T-helper 2 cell treated with Interferon-gamma antibody and Interleukin-4, amounts not matched to agents 100 ng/mL and 5 ng/mL, for 36 hours (primary cell): ENCODE data around the gene TELO2. TPM values are rescaled to one million over a fixed set of nuclear protein-coding genes. Genes with fewer than 3 reads are reported as not detected.

Experiments
- intact Hi-C: fragments of 100-400 bp; cut with micrococcal nuclease; formaldehyde crosslinking; loops from one replicate; pipeline ENCODE4 v1.15.1; 2023
- total RNA-seq: library from RNA; stranded (reverse); gene quantifications from 2 replicates; pipeline ENCODE4 v1.2.3, GENCODE V29; 2022

Gene TELO2
- total RNA-seq, 1 donor from 2014 or later = 61.4 TPM

- intact Hi-C loops = no loop called here
Measured at GRCh38 chr16:1511662-1512569, 18.8 kb downstream of the TELO2 start.

DNA sequence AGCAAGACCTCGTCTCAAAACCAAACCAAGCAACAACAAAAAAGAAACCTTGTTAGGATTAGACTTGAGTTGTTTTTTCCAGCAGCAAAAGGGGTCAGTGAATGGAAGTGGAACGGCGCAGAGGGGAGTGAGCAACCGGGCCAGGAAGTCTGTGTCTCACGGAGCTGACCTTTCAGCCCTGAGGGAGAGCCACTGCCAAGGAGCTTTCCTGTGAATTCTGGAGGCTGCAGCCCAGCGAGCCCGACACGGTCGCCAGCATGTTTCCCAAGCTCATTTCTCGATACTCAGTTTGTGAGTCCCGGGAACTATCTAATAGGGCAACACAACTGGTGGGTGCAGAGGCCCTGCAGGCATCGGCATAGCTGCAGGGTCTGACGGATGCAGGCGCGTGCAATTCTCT, 19.6 kb downstream of the TELO2 start:
- intact Hi-C loops = no loop called here

GRCh38 chr16:1514507-1514906, 21.3 kb downstream of the TELO2 start:
- intact Hi-C loops = no loop called here

DNA sequence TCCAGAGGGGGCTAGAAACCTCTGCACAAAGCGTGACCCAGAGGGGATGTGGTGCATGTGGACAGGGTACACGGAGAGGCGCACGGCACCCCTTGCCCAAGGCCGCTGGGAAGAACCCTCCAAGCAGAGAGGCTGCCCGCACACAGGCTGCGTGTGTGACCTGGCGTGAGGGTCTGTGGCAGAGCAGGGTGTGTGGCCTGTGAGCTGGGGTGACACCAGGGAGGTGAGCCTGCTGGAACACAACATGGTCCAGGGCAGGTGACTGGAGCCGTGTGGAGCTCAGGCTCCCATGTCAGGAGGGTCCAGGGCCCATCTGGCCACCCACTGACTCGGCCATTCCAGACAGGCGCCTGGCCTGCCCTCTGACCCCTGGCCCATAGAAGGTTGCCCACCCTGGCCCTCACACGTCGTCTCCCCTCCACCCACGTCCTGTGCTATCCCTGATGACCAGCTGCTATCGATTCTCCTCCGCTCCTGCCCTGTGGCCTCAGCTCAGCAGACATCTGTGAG, 25.5 kb downstream of the TELO2 start:
- intact Hi-C loops = no loop called here

DNA sequence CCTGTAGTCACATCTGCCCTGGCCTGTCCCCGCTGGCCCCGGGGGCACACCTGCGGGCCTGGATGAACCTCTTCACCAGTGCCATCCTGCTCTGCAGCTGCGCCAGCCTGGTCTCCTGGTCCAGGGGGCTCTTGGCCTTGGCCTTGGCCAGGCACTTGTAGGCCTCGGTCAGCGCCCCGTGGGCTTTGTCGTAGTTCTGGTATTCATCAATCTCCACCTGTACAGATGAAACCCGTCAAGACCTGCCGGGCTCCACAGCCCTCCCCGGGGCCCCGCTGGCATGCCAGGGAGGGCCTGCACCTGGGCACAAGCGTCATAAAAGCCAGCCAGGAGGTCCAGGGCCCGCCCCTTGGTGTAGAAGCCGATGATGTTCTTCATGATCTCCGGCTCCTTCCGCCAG, 26.7 kb downstream of the TELO2 start:
- intact Hi-C loops = no loop called here

GRCh38 chr16:1520461-1520860, 27.3 kb downstream of the TELO2 start:
- intact Hi-C loops = no loop called here

- intact Hi-C loops = no loop called here
Measured at GRCh38 chr16:1523581-1524245, 30.6 kb downstream of the TELO2 start.

GRCh38 chr16:1524366-1524765, 31.2 kb downstream of the TELO2 start:
- intact Hi-C loops = no loop called here

GRCh38 chr16:1525871-1526607, 32.9 kb downstream of the TELO2 start:
- intact Hi-C loops = no loop called here

DNA sequence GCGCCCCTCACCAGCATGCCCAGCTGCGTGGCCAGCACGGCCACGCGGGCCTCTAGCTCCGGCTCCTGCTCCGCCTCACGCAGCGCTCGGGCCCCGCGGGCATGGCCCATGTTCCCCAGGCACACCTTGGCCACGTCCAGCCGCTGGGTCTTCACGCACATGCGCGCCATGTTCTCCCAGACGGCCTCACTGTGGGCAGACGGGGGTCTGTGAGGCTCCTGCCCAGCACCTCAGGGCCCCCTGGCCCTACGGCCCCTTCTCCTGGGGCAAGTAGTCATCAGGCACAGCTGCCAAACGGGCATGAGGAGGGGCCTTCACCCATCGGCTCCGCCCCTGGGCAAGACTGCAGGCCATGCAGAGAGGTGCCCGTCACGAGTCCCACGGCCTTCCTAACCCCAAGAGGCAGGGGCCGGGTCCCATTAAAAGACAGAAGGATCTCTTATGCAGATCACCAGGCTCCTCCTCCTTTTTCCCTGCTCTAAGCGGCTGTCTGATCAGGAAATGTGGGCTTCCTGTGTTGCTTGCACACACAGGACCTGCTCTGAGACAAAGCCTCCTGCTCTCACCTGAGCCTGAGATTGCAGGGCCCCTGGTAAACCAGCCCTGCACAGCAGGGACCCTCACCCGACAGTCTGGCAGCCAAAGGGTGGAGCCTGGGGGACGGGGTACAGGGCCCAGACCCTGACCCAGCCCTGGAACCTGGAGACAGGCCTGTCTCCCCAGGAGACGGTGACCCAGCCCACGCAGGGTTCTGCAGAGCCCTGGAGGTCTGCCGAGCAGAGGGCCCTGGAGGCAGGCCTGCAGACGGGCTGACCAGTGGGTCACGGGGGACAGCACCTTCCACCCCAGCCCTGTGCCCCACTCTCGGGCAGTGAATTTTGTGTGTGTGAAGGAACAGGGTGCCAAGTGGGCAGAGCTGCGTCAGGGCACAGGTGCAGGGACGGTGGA, 33.7 kb downstream of the TELO2 start:
- intact Hi-C loops = no loop called here

- intact Hi-C loops = no loop called here
Measured at GRCh38 chr16:1527836-1528811, 35.0 kb downstream of the TELO2 start.

GRCh38 chr16:1528921-1529537, 35.9 kb downstream of the TELO2 start:
- intact Hi-C loops = no loop called here

DNA sequence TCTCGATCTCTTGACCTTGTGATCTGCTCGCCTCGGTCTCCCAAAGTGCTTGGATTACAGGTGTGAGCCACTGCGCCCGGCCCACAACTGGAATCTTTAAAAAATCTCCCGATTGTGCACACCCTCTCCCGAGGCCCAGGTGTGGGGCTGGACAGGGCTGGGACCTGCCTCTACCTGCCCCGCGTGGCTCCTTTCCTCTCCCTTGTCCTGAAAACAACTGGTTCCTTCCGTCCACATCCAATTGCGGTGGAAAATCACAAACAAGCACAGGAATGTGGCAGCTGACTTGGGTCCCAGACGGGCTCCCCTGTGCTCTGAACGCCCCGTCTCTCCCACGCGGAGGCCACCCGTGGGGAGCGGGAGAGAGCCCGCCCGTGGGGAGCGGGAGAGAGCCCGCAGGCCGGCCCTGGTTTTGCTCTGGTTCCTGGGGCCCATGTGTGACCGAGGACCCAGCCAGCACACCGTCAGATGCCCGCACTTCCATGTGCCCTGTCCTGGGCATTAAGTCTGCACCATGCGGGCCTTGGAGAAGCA, 37.3 kb downstream of the TELO2 start:
- intact Hi-C loops = loop anchor here (5.0 kb wide), 1 partner anchor 53 kb away; the partner anchor contains the start of gene CLCN7

DNA sequence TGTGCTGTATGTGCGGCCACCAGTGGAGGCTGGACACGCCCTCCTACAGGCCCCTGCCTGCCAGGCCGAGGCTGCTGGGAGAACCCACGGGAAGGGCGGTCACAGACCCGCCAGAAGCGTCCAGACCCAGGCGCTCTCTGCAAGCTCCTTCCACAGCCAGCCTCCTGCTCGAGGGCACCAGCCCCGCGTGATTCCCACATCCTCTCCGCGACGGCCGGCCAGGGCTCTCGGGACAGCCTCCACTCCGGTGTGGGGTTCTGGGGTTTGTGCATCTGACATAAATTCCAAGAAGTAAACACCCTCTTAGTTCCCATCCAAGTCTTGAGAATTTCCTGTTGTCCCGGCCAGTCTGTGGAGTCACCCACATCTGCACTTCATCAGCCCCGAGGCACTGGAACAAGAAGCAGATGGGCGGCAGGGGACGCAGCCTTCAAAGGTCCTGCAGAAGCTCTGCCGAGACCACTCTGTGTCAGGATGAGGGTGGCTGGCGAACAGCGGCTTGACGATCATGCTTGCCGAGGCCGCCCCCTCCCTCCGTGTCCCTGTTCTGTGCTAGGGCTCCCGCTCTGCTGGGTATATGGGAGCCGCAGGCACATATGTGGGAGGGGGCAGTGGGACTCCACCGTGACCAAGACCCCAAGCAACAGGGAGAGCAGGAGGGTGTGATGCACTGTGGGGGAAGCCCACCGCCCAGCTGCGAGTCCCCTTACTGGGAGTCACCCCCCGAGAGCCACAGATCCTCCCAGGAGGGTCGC, 37.9 kb downstream of the TELO2 start:
- intact Hi-C loops = loop anchor here (5.0 kb wide), 1 partner anchor 54 kb away; the partner anchor contains the start of gene CLCN7

DNA sequence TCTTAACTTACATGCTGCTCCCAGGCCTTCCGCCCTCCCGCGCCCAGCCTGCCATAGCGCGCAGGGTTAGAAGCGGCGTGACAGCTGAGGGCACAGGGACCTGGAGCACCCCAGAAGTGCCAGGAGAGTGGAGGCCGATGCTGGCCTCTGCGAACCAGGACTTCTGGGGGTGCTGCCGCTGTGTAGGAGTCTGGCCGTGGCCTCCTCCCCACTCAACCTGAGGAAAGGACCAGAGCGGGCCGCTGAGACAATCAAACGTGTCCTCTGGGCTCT, 38.4 kb downstream of the TELO2 start:
- intact Hi-C loops = loop anchor here (5.0 kb wide), 1 partner anchor 54 kb away; the partner anchor contains the start of gene CLCN7

DNA sequence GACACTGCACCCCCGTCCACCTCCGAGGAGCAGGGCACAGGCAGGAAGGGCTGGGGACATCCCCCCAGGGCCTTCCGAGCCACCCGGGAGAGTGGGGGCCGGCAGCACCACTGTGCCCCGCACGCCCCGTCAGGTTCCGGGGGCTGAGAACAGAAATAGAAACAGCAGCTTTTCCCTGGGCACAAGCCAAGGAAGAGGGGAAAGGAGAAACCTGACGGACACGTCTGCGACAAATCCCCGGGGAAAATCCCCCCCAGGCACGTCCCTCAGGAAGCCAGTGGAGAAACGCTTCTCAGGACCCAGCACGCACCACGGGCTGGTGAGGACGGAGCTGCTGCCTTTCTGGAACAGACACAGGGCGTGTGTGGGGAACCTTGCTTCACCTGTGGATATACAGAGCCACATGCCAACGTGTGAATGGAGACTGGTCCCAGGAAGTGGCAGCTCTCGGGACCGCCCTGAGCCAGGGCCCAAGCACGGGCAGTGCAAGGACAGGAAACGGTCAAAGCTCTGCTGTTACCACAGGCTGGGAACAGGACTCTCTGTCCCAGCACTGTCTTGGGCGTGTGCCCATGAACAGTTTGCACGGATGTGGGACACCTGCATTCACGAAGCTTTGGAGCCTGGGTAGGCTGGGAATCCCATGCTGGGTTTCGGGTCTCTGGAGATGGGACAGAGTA, 39.1 kb downstream of the TELO2 start:
- intact Hi-C loops = loop anchor here (5.0 kb wide), 1 partner anchor 55 kb away; the partner anchor contains the start of gene CLCN7

DNA sequence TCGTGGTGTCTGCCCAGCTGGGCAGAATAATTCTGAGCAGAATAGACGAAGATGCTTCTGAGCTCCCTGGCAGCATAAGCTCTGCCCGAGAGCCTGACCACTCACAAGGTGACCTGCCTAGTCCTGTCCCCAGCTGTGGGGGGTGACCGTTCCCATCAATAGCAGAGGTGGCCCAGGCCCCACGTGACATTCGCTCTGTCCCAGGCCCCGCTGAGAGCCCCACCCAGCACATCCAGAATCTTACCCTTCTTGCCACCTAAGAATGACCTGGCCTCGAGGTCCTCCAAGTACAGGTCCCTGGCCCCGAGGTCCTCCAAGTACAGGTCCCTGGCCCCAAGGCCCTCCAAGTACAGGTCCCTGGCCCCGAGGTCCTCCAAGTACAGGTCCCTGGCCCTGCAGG, 39.6 kb downstream of the TELO2 start:
- intact Hi-C loops = loop anchor here (5.0 kb wide), 1 partner anchor 55 kb away; the partner anchor contains the start of gene CLCN7
